CD4-positive, alpha-beta T cell treated with Interferon alpha-2 for 1 hour (primary cell): ENCODE measurements around the gene AURKB.

ENCODE experiments used
- DNase-seq, 2 donors: peaks; one replicate each; pipeline ENCODE4 v3.0.0-alpha.2; 2020 to 2022

The AURKB gene

DNA sequence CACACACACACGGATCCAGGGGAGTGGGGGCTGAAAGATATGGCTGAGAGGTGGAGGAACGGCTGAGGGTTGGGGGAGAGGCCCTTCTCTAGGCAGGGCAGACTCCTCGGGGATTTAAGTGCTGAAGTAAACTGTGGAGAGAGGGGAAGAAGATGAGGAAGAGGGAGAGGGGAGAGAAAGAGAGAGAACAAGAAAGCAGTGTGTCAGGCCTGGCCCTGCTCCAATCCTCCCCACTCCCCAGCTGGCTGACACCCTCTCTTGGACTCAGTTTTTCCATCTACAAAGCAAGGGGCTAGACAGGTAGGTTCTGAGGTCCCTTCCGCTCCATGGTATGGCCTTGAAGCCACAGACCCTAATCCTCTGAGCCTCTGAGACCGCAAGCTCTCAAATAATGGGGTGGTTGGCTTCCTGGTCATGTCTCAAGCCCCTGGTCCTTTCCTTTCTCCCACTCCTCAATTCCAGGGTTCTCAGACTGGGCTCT is 49.6 kb downstream of the AURKB start:
- peak in 1 of 2 donors; percentile 30 for DNase-seq

DNA sequence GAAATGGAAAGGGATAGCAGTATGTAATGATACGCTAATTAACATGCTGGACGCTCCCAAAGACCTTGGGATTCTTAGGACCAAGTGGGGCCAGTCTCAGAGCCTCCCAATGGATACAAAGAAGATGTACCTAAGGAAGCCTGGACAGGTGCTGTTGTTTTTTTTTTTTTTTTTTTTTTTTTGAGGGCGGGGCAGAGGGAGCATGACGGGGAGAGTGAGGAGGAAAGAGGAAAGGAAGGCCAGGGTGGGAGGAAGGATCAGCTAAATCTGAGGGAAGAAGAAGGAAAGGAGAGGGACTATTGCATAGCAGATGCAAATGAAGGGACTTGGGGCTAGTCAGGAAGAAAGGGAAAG is 50.2 kb downstream of the AURKB start:
- no peak for DNase-seq

DNA sequence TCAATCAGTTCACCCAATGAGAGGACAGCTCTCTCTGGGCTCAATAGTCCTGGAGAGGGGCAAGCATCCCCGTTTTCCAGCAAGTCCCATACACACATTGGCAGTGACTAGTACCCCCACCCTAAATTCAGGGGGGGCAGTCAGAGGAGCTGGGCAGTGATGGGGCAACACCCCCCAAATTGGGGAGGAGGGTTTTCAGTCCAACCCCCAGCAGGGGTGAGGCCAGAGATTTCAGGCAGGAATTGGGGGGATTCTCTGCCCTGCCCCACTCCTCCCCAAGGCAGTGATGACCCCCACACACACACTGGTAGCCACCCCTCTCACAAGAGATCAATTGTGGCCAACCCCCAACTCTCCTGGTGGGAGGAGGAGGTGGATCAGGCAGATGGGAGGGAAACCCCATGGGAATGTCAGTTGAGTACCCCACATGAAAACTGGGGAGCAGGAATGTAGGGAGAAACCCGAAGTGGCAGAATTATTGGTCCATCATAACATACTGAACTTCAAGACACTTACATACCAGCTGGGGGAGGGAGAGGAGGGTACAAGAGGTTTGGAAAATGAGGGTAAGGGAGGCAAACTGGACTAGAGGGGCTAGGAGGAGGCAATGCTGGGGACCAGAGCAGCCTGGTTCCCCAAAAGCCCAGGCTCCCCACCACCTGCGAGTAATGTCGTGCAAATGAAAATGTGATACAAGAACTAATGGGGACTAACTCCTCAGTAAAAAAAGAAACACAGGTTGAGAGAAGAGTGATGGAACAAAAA is 50.7 kb downstream of the AURKB start:
- DNase-seq = no peak

DNA sequence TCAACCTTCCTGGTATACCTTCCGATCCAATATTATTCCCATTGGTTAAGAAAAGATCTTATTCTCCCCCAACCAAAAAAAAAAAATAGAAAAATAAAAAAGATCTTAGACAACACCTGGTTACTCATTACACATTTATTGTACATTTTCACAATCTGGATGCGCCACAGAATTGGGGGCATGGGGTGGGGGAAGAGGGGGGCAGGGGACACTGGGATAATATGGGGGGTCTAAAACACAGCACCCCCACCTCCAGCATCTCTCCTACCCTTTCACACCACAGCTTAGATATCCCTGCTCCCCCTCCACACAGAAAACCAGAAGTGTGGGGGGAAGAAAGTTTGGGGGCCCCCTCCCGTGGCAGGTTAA is 51.4 kb downstream of the AURKB start:
- DNase-seq = peak in 1 of 2 donors; percentile 24

DNA sequence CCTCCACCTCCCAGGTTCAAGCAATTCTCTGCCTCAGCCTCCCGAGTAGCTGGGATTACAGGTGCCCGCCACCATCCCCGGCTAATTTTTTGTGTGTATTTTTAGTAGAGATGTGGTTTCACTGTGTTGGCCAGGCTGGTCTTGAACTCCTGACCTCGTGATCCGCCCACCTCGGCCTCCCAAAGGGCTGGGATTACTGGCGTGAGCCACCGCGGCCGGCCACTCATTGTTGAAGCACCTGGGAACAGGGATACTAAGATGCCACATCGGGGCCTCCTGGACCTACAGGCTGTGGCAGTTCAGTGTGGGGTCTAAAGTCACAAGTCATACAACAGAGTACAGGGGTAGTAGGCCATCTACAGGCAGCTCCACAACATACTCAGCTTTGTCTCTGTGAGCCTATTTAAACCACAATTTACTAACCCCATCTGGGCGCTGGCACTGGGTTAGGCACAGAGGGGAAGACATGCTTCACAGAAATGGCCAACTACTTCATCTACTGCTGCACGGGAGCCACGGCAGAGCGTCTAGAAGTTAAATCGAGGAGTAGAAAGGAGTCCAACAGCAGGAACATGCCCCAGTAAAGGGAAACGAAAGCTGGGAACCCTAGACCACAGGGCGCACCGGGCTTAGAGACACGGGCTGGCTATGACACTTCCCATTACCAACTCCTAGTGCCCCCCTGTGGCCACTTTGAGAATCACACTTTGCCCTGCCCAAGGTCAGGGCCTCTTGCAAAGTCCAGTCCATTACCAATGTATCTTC is 51.9 kb downstream of the AURKB start:
- peak; percentile 88 to 91 for DNase-seq

DNA sequence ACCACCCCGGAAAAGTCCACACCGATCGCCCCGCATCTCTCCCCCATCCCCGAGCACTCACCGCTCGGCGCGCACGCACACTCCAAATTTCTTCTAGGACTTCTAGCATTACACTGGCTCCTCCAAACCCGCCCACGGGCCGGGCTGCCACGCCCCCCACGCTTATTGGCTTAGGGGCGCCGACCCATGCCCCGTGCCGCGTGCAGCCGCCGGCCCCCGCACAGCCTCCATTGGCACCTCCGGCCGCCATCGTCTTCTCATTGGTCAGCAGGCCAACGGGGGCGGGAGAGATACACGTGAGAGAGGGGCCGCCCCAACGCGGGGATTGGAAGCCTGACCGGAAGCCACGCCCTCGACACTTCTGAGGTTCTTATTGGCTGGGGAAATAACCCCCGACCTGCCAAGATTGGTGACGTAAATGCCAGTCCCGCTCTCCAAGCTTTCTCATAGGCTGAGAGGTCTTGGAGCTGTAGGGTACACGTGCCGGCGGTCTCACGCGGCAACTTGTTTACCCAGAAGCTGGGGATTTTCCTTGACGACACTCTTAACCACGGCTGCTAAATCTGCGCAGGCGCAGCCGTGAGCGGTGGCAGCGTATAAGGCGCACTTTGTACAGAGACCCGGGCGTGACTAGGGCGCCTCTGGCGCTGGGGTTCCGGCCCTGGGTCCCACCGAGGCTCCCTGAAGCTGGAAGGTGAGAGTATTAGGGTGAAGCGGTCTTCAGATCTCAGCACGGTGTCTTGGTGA is 54.0 kb downstream of the AURKB start:
- DNase-seq = peak; percentile 100

DNA sequence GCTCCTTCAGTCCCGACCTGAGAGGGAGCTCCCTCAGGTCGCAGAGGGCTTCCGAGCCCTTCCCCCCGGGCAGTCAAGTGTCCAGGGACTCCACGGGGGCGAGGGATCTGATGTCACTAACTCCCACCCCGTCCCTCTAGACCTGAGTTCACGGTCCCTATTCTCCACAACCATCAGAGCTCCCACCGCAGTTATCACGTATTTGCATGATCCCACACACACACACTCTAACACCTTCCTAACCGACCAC is 54.5 kb downstream of the AURKB start:
- DNase-seq = no peak

DNA sequence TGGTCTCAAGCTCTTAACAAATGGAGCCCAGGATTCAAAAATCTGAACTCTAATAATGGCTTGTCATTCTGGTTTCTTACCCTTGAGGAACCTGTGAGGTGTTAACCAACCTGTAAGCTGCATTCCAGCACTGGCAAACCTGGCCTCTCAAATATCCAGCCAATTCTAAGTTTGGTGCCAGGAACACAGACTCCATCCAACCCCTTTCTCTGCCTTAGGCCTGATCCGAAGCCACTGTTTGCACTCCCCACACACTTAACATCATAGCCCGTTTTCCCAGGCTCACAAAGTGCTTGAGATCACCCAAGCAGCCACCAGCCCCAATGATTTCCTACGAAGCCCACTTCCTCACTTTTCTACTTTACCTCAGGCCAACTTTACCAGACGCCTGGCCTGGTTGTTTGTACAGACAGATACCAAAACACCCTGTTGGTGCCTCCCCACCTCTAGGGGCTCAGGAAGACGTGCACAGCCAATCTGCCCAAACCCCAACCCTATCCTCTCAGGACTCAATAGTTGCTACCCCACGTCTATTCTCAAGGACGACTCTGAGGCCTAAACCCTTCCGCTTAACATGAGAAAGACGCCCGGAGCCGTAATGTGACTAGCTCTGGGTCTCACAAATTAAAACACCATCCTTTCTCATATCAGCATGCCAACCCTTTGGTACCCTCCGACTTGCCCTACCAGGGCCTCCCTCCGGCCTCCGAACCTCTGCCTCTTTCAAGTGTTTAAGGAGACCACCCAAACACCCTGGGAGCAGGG is 55.0 kb downstream of the AURKB start:
- peak in 1 of 2 donors; percentile 48 for DNase-seq
